Stomach (tissue), 4 donors: Measurements from ENCODE around the gene SNX13.

Experiments used
- EP300 ChIP-seq: sonication (generic); formaldehyde crosslinking; IDR thresholded peaks from one replicate; pipeline ENCODE4 v1.6.1; 2017; ENCODE audit warnings: antibody characterized with exemption
- POLR2A ChIP-seq, 4 donors: fragments of 450-650 bp; IDR thresholded peaks; one replicate each; pipeline ENCODE4 v1.6.1; 2016; ENCODE audit warnings: antibody characterized with exemption in 4 of 4, control low read depth in 2 of 4, mild to moderate bottlenecking in 1 of 4, moderate library complexity in 1 of 4
- POLR2AphosphoS5 ChIP-seq, 3 donors: sonication (generic); formaldehyde crosslinking; IDR thresholded peaks; one replicate each; pipeline ENCODE4 v1.6.1; 2016; ENCODE audit warnings: antibody characterized with exemption in 3 of 3
- TF ChIP-seq, protein P1 (sequence below), 7 experiments: fragments of 450-650 bp in 4 of 7; fragments of 200-600 bp in 3 of 7; sonication (generic) in 3 of 7; IDR thresholded peaks; one replicate each; pipeline ENCODE4 v1.5.1; 2016 to 2019; ENCODE audit warnings: antibody characterized with exemption in 7 of 7, control low read depth in 2 of 7, mild to moderate bottlenecking in 1 of 7

DNA sequence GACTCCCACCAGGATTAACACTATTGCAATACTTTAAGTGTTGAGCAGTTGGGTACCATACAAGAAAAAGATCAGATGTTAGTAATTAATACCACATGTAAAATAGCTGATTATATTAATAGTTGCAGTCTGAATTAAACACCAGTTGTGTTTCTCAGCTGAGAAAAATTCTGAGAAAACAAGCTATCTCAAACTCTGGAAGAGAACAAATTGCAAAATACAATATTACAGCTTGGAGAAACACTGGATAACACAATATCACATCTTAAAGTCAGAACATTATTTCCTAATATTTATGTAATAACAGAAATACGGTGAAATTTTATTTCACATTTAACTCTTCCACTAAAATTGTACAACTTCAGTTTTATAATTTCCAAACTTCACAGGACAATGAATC is 9.2 kb downstream of the SNX13 start:
- TF ChIP-seq POLR2A (IDR thresholded peaks at IDR 0.05) (no peak), EP300 (no peak), POLR2AphosphoS5 (IDR thresholded peaks at IDR 0.05) (no peak)
- TF ChIP-seq, protein P1, sequence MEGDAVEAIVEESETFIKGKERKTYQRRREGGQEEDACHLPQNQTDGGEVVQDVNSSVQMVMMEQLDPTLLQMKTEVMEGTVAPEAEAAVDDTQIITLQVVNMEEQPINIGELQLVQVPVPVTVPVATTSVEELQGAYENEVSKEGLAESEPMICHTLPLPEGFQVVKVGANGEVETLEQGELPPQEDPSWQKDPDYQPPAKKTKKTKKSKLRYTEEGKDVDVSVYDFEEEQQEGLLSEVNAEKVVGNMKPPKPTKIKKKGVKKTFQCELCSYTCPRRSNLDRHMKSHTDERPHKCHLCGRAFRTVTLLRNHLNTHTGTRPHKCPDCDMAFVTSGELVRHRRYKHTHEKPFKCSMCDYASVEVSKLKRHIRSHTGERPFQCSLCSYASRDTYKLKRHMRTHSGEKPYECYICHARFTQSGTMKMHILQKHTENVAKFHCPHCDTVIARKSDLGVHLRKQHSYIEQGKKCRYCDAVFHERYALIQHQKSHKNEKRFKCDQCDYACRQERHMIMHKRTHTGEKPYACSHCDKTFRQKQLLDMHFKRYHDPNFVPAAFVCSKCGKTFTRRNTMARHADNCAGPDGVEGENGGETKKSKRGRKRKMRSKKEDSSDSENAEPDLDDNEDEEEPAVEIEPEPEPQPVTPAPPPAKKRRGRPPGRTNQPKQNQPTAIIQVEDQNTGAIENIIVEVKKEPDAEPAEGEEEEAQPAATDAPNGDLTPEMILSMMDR (IDR thresholded peaks at IDR 0.05) = no peak
